T-helper 1 cell treated with Interleukin-12 subunit alpha and Interleukin-12 subunit beta and Interleukin-4 antibody, amounts not matched to agents 30 ng/mL and 1 ng/mL, for 36 hours (primary cell): ENCODE measurements around the gene RPL10. TPM values are rescaled to one million over a fixed set of nuclear protein-coding genes. Genes with fewer than 3 reads are reported as not detected.
"Not testable (repeated sequence)": the region's sequence is repeated elsewhere in the genome, so short reads cannot be mapped to it uniquely, and the experiment has no call there.

ENCODE experiments used
- intact Hi-C: fragments of 100-400 bp; cut with micrococcal nuclease; formaldehyde crosslinking; loops from one replicate; pipeline ENCODE4 v1.15.1; 2024
- total RNA-seq: library from RNA; stranded (reverse); gene quantifications from 2 replicates; pipeline ENCODE4 v1.2.3, GENCODE V29; 2022

Gene RPL10
- total RNA-seq, 1 donor from 2014 or later = 2,525 TPM

DNA sequence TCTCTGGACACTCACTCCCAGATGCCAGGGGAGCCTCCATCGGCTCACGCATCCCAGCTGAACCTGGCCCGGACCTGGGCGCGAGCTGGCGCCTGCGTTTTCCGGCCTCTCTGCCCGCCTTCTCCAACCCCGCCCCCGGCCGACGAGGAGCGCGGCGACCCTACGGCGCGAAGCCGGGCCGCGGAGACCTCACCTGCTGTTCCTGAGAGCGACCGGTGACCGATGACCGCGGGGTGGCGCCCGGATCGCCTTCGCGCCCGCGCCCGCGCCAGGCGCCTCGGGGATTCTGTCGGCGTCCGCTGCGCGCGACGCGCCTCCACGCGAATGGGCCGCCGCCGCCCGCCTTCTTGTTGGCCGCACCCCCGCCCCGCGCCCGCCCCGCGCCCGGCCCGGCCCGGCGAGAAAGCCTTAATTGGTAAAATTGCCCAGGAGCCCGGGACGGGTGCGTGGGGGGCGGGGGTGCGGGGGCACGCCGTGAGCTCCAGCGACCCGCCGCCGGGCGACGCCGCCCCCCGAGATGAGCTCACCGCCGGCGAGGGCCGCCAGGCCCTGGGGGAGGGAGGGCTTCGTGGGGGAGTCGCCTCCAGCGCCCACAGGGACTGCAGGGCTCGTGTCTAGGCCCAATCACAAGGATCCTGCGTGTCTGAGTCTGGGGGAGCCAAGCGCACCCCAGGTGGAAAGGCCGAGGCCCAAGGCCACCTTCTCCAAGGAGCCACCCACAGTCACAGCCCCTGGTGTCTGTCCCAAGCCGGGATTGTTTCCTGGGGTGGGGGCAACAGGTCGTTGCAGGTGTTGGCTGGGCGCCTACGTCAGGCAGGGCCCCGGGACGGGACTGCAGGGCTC is 23.6 kb upstream of the RPL10 start, which contains the start of gene FLNA:
Gene FLNA (minus strand): TSS at position 322 of the 843 bp plus-strand sequence. CDS start 3,389 bp downstream, outside the sequence.
- intact Hi-C loops = loop anchor here (5.0 to 10.0 kb wide), 3 partner anchors 402 to 650 kb away; partner anchors contain the start of genes ABCD1, ARHGAP4, BCAP31 and HCFC1

DNA sequence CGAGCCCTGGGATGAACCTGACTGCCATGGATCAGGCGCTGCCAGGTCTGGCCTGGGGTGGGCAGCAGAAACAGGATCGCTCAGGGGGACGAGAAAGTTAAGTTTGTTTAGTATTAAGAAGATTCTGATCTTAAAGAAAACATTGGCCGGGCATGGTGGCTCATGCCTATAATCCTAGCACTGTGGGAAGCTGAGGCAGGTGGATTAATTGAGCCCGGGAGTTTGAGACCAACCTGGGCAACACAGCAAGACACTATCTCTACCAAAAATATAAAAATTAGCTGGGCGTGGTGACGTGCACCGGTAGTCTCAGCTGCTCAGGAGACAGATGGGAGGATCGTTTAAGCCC is 23.0 kb upstream of the RPL10 start:
- intact Hi-C loops = loop anchor here (10.0 kb wide), 1 partner anchor 650 kb away; the partner anchor contains the start of genes ABCD1 and BCAP31

DNA sequence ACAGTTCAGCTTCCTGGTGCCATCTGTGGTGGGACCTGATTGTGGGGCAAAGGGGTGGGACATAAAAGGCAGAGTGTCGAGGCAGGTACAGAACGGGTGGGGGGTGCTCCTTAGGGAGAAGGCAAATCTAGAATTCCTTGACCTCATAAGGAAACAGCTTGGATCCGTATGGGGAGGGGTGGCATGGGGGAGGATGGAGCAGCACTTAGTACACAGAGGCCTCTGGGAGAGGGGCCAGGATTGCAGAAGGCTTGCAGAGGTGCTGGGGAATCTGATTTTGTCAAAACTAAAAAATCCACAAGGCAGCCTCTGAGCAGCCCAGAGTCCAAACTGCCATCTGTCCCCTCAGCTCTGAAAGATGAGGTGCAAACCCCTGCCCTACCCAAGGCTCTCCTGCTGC is 21.4 kb upstream of the RPL10 start:
- intact Hi-C loops = loop anchor here (10.0 kb wide), 1 partner anchor 652 kb away; the partner anchor contains the start of genes ABCD1 and BCAP31

DNA sequence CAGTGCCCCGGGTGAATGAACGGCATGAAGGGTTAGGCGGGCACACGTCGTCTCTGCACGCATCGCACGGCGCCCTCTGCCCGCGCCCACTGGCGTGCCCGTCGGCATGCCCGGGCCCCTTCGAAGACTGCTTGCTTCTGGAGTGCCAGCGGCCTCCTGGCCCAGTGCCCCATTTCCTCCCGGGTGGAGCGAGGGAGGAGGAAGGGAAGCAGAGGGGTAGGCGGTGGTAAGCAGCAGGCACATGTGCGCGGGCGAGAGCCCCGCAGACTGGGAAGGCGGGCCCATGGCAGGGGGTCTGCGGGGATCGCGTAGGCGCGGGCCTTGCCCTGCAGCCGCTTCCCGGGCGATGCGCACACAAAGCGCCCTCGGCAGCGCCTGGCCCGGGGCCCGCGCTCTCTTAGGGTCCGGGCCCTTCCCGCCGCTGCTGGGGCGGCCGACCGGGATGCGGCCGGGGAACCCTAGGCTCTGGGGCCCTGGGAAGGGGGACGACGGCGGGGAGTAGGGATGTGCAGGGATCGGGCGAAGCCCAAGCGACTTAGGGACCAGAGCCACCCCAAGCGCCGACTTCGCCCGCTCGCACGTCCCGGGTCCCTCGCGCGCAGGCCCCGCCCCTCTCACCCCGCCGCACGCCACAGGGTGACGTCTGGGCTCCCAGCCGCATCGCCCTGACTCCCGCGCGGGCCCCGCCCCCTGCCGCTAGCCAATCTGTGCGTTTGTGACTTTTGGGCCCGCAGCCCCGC is 19.9 kb upstream of the RPL10 start:
- intact Hi-C loops = loop anchor here (1.0 to 10.0 kb wide), 2 partner anchors 34 to 653 kb away; partner anchors contain the start of genes ABCD1 and BCAP31

DNA sequence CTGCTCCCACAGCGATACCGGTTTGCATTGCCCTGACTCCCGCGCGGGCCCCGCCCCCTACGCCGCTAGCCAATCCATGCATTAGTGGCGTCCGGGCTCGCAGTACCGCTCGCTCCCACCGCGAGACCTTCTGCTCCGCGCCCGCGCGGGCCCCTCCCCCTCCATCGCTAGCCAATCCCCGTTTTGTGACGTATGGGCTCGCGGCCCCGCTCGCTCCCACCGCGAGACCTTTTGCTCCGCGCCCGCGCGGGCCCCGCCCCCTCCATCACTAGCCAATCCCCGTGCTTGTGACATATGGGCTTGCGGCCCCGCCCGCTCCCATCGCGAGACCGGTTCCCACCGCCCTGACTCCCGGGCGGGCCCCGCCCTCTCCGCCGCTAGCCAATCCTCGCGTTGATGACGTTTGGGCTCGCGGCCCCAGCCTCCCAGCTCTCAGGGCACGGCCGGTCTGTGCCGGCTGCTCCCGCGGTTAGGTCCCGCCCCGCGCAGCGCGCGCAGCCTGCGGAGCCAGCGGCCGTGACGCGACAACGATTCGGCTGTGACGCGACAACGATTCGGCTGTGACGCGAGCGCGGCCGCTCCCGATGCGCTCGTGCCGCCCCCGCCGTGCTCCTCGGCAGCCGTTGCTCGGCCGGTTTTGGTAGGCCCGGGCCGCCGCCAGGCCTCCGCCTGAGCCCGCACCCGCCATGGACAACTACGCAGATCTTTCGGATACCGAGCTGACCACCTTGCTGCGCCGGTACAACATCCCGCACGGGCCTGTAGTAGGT is 19.2 kb upstream of the RPL10 start, which contains the start of gene EMD:
Gene EMD (plus strand): TSS at position 497 of the 770 bp plus-strand sequence. CDS start 190 bp downstream, at position 687.
- intact Hi-C loops = loop anchor here (1.0 to 10.0 kb wide), 4 partner anchors 8 to 654 kb away; partner anchors contain the start of genes ABCD1, BCAP31 and LAGE3

DNA sequence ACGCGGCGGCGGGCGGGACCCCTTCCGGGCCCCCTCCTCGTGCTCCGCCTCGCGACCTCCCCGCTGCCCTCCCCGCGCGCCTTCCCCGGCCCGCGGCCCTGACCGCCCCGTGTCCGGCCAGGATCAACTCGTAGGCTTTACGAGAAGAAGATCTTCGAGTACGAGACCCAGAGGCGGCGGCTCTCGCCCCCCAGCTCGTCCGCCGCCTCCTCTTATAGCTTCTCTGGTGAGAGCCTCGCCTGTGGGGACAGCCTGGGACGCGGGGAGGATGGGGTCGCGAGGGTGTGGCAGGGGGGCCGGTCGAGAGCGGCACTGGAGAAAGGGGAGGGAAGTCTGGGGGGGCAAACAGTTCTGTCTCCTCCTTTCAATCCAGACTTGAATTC is 18.6 kb upstream of the RPL10 start:
- intact Hi-C loops = loop anchor here (1.0 to 10.0 kb wide), 3 partner anchors 8 to 655 kb away; partner anchors contain the start of genes ABCD1, BCAP31 and LAGE3

DNA sequence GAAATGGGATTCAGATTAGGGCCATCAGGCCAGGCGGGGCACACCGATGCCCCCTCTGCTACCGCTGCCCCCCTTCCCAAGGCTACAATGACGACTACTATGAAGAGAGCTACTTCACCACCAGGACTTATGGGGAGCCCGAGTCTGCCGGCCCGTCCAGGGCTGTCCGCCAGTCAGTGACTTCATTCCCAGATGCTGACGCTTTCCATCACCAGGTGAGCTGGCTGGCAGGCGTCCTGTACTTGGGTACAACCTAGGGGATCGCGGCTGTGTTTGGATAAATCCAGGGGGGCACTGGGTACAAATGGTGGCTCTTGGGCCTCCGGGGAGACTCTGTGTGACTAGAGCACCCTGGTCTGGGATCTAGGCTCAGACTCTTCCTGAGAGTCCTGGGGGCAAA is 18.0 kb upstream of the RPL10 start:
- intact Hi-C loops = no loop called here

DNA sequence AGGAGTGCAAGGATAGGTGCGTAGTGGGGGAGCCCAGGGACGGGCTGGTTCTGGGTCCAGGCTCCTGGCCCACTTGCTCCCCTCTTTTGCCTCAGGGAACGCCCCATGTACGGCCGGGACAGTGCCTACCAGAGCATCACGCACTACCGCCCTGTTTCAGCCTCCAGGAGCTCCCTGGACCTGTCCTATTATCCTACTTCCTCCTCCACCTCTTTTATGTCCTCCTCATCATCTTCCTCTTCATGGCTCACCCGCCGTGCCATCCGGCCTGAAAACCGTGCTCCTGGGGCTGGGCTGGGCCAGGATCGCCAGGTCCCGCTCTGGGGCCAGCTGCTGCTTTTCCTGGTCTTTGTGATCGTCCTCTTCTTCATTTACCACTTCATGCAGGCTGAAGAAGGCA is 17.4 kb upstream of the RPL10 start:
- intact Hi-C loops = no loop called here

DNA sequence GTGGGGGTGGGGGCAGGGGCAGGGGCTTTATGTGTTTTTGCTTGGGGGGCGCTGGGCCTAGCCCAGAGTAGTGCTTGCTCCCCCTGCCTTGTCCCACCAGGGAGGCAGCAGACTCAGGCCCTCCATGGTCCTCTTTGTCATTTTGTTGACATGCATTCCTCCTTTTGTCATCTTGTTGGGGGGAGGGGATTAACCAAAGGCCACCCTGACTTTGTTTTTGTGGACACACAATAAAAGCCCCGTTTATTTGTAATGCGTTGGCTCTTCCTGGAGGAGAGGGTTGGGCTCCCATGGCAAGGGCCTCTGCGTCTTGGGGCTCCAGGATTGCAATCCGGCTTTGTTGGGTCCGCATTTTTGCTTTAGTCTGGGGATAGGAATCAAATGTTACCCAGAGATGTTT is 16.9 kb upstream of the RPL10 start:
- intact Hi-C loops = no loop called here

DNA sequence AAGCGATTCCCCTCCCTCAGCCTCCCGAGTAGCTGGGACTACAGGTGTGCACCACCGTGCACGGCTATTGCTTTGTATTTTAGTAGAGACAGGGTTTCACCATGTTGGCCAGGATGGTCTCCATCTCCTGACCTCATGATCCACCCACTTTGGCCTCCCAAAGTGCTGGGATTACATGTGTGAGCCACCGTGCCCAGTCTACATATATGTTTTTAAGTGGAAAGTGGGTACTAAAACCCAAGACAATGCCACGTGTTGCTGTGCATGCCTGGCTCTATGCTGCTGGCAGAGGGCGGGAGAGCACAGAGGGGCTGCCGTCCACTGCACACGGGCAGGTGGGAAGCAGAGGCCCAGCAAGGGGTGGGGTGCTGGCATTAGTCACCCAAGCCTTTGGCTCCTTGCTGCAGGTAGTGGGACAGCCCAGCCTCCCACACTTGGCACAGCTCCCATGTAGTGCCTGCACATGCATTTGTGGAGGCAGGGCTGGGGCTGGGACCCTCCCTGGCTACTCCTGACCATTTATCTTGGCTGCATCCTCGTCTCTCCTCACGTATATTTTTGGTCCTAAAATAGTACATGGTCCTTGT is 15.6 kb upstream of the RPL10 start:
- intact Hi-C loops = no loop called here

DNA sequence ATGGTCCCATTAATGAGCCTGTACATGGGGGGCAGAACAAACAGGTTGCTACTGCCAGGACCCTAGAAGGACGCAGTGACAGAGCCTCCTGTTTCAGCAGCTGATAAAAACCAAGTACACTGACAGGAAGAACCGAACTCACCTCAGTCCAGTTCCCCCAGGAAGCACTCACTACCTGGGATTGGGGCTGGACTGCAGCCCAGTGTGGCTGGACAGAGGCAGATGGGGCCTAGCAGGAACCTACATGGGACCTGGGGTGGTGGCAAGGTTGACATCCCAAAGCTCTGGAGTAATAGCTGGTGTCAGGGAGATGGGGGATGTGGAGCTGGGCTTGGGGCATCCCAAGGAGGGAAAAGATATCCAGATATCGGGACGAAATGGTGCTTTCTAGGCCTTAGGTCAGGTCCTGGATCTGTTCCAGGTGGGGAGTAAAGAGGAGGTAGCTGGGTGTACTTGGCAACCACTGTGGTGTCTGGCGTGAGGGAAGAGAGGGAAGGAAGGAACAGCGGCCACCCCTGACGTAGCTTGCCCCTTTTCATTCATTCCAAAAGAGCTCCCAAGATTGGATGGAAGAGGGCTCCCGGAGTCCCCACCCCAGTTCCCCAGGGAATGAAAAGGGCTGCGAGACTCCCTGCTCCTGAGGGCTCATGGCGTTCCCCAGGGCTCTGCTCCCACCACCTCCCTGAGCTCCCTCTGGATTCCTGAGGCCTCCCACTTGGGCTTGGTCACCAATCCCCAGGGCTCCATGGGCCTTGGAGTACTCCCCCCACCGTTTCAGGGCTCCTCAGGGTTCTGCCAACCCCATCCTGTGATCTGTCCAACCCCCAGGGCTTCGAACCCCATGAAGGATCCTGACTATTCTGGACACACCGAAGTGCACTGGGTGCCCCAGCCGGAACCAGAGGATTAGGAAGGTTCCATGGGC is 14.6 kb upstream of the RPL10 start:
- intact Hi-C loops = no loop called here

DNA sequence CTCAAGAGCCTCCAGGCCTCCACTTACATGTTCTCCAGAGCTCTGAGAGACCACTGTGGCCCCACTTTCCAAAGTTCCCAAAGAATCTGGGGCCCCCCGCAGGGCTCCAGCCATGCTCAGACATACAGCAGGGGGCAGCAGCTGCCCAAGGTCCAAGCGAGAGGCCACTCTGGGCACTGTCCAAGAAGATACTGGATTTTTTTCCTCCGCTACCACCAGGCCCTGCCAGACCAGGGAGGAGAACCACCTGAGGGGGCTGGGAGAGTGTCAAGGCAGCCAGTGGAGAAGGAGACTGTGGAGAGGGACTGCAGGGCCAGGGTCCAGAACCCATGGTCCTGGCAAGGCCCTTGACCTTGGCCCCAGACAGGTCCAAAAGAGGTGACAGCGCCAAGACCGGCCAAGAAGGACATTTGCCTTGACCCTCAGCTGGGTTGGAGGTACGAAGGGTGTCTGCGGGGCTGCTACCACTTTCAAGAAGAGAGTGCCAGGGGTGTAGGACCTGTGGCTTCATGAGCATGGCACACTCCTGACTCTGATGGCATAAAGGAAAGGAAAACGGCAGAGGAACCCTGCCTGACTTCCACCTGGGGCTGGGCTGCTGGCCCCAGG is 13.8 kb upstream of the RPL10 start:
- intact Hi-C loops = no loop called here

DNA sequence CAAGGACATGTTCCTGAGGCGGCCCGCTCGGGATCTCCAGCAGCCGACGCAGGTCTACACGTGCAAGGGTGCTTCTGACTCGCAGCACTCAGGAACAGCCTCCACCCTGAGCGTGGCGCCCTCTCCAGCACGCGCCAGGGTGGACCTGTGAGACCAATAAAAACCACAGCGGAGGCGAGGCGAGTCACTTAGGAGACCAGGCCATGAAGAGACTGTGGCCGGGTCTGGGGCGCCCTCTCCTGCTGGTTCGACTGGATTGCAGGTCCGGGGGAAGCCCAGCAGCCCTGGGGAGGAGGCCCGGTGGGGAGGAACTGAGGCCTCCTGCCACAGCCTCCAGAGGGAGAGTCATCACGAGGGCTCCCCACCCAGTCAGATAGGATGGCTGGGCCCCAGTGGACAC is 10.1 kb upstream of the RPL10 start:
- intact Hi-C loops = not testable (repeated sequence)

DNA sequence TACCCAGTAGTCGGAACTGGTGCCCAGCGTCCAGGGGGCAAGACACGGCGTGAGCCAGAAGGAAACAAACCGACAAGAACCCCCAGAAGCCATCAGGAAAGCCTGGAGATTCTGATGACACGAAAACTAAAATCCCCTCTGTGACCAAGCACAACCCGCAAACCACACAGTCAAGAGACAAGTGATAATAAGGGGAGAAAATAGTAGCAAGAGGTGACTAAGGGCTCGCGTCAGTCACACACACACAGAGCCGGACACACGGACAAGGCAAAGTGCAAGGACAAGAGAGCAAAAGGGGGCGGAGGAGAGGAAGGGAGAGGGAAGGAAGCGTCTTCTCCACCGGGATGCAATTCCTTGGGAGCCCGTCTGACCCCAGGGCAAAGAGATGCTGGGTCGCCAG is 9.5 kb upstream of the RPL10 start:
- intact Hi-C loops = not testable (repeated sequence)

DNA sequence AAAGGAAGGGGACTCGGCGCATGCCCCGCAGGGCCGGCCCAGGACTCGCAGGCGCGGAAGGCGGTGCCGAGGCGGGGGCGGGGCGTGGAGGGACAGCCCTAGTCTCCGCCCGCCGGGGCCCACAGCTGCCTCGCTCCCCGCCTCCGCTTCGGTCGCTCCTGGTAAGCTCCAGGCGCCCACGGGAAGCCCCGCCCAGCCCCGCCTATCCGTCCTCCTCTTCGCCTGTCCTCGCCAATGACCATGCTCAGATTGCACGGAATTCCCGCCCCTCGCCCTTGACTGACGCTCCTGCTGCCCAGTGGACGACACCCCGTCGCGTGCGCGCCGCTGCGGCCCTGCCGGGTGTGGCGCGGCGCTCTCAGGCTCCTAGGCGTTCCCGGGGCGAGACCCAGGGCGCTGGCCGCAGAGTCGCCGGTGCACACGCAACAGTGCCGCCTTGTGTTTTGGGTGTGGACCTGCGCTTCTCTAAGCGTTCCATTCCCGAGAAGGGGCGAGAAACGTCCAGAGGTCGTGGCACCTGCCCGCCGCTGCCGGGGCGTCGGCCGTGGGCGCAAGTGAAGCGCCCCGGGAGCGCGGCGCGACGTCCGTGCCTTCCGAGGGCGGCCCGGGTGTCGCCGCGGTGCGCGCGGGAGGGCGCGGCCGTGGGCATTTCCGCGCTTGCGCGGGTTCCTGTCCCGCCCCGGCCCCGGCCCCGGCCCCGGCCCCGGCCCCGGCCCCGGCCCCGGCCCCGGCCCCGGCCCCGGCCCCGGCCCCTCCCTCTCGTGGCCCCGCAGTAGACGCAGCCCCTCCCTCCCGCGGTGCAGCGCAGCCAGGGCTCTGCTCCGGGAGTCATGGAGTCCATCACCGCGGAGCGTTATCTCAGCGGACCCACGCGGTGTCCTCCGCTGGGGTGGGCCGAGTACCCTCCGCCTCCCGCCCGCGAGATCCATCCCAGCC is 8.1 kb upstream of the RPL10 start:
- intact Hi-C loops = not testable (repeated sequence)

DNA sequence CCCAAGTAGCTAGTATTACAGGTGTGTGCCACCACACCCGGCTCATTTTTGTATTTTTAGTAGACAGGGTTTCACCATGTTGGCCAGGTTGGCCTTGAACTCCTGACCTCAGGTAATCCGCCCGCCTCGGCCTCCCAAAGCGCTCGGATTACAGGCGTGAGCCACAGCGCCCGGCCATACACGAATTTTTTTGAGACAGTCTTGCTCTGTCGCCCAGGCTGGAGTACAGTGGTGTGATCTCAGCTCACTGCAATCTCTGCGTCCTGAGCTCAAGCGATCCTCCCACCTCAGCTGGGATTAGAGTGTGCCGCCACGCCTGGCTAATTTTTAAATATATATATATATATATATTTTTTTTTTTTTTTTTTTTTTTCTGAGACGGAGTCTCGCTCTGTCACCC is 1.8 kb upstream of the RPL10 start:
- intact Hi-C loops = loop anchor here (5.0 kb wide), 6 partner anchors 41 to 469 kb away; partner anchors contain the start of genes ARHGAP4, FAM3A, GDI1 and HCFC1

DNA sequence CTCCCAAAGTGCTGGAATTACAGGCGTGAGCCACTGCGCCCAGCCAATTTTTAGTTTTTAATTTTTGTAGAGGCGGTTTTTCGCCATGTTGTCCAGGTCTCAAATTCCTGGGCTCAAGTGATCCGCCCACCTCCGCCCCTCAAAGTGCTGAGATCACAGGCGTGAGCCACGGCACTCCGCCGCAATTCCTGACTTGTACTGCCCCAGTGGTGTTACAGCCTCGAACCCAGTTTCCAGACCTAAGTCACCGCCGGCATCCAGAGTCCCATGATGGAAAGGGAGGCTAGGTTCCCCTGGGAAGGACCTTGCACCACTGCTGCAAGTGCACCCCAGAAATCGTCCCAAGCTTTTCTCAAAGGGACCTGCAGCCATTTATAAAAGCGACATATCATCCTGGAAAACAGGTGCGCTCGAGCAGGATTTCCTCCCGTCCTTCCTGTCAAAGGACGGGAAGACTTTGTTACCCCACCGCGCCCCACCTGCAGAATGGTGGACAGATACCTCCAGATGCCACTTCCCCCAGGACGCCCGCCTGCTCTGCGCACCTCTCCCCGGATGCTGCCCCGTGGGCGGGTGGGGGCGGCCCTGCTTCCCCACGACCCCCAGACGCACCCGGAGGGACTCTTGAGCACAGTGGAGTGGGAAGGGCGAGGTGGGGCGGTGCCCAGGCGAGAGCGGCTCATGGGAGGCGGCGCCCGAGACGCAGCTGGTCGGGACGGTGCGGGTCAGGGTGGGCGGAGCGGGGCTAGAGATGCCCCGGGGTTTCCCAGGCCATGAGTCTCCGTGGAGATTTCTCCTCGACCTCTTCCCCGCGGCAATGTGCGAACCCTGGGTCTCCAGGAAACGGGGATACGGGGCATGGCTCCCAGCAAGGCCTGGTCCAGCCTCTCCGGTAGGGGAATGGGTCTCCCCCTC is 947 bp upstream of the RPL10 start:
- intact Hi-C loops = loop anchor here (5.0 kb wide), 6 partner anchors 40 to 470 kb away; partner anchors contain the start of genes ARHGAP4, FAM3A, GDI1 and HCFC1
